SU-DHL-6 (cell line): ENCODE results near the gene RPLP1.

Source experiments
- H2AFZ ChIP-seq: fragments of 200-600 bp; sonication (generic); 2 replicates; pipeline ENCODE4 v1.6.1; 2014; ENCODE audit warnings: low read depth, mild to moderate bottlenecking, moderate library complexity, mixed read lengths, antibody characterized with exemption, low read length; ENCODE audit not compliant: severe bottlenecking
- H3F3A ChIP-seq: fragments of 200-600 bp; shearing (Covaris generic); 2 replicates; pipeline ENCODE4 v1.6.0; 2016; ENCODE audit warnings: antibody characterized with exemption, mild to moderate bottlenecking; ENCODE audit not compliant: insufficient read depth
- H3K27ac ChIP-seq: fragments of 200-600 bp; sonication (generic); 2 replicates; pipeline ENCODE4 v1.5.1; 2016; ENCODE audit warnings: low read depth, mild to moderate bottlenecking, low read length, moderate library complexity, mixed read lengths
- H3K27me3 ChIP-seq: fragments of 200-600 bp; sonication (generic), shearing (Covaris generic); 2 replicates; pipeline ENCODE4 v1.6.0; 2014; ENCODE audit warnings: mild to moderate bottlenecking, low read length
- H3K36me3 ChIP-seq: fragments of 200-600 bp; sonication (generic); 2 replicates; pipeline ENCODE4 v1.6.1; 2014; ENCODE audit warnings: mild to moderate bottlenecking, low read length, mixed read lengths
- H3K4me2 ChIP-seq: fragments of 300-600, 200-600 bp; shearing (Covaris generic), sonication (generic); 2 replicates; pipeline ENCODE4 v1.6.0; 2014; ENCODE audit warnings: low read length, low read depth, mild to moderate bottlenecking; ENCODE audit not compliant: poor library complexity, severe bottlenecking
- H3K4me3 ChIP-seq: fragments of 200-600 bp; sonication (generic); 2 replicates; pipeline ENCODE4 v1.5.1; 2014; ENCODE audit warnings: antibody characterized with exemption, low read length, mild to moderate bottlenecking, mixed read lengths; ENCODE audit not compliant: insufficient read depth, poor library complexity, severe bottlenecking
- H3K79me2 ChIP-seq: fragments of 200-600 bp; sonication (generic); 2 replicates; pipeline ENCODE4 v1.6.1; 2014; ENCODE audit warnings: mild to moderate bottlenecking, low read length, moderate library complexity; ENCODE audit not compliant: insufficient read depth
- H3K9ac ChIP-seq: fragments of 200-600 bp; sonication (generic); 2 replicates; pipeline ENCODE4 v1.7.0; 2014; ENCODE audit warnings: mild to moderate bottlenecking, low read length
- H3K9me2 ChIP-seq: fragments of 200-600 bp; sonication (generic); replicated peaks from 2 replicates; pipeline ENCODE4 v1.6.1; 2014; ENCODE audit warnings: low read length; ENCODE audit not compliant: insufficient read depth
- H3K9me3 ChIP-seq: fragments of 200-600 bp; sonication (generic); 2 replicates; pipeline ENCODE4 v1.6.1; 2014; ENCODE audit warnings: low read length, mixed read lengths; ENCODE audit not compliant: insufficient read depth
- H4K20me1 ChIP-seq: fragments of 200-600 bp; sonication (generic); 2 replicates; pipeline ENCODE4 v1.6.1; 2014; ENCODE audit warnings: low read depth, mild to moderate bottlenecking, antibody characterized with exemption, low read length, moderate library complexity, mixed read lengths
- EZH2phosphoT487 ChIP-seq: fragments of 200-600 bp; sonication (generic), shearing (Covaris generic); conservative IDR thresholded peaks from 2 replicates; pipeline ENCODE4 v1.6.1; 2018; ENCODE audit warnings: mild to moderate bottlenecking, antibody characterized with exemption, low read length, moderate library complexity, mixed read lengths
- TF ChIP-seq, protein P1 (sequence below): fragments of 200-600 bp; sonication (generic); IDR thresholded peaks from one replicate; pipeline ENCODE4 v1.5.1; 2017; ENCODE audit warnings: antibody characterized with exemption, mild to moderate bottlenecking, low read length, moderate library complexity; ENCODE audit not compliant: insufficient read depth, poor library complexity, severe bottlenecking

Gene RPLP1

DNA sequence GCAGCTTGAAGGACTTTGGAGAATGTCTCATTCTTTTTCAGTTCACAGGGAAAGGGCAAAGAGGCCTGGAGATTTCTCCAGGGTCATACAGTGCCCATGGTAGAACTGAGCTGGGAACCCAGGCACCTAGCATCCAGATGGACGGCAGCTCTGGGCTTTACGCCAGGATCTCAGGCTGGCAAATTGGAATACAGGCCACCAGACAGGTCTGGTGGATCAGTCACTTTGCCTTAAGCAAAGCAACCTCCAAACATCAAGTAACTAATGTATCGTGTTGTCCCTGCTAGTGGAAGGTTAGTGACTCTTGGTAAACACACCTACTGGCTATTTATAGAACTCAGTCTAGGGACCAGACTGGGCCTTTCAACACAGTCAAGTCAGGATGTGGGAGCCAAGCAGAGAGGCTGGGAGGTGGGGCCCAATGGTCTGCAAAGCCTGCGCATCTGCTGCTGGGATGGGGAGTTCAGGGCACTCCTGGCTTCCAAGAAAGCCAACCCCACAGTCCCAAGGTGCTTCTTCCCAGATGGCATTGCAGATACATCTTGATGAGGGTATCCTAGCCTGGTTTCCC lies 30.2 kb downstream of the RPLP1 start:
- TF ChIP-seq, protein P1, sequence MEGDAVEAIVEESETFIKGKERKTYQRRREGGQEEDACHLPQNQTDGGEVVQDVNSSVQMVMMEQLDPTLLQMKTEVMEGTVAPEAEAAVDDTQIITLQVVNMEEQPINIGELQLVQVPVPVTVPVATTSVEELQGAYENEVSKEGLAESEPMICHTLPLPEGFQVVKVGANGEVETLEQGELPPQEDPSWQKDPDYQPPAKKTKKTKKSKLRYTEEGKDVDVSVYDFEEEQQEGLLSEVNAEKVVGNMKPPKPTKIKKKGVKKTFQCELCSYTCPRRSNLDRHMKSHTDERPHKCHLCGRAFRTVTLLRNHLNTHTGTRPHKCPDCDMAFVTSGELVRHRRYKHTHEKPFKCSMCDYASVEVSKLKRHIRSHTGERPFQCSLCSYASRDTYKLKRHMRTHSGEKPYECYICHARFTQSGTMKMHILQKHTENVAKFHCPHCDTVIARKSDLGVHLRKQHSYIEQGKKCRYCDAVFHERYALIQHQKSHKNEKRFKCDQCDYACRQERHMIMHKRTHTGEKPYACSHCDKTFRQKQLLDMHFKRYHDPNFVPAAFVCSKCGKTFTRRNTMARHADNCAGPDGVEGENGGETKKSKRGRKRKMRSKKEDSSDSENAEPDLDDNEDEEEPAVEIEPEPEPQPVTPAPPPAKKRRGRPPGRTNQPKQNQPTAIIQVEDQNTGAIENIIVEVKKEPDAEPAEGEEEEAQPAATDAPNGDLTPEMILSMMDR, result no peak
- TF ChIP-seq EZH2phosphoT487, result no peak
- no peak overlapping the region for H3K4me3 ChIP-seq
- H3K9me3 ChIP-seq, result no peaks in the 10 kb centered on the region
- no peak overlapping the region for H3K9ac ChIP-seq
- no peak overlapping the region for H3K4me2 ChIP-seq
- no peaks in the 10 kb centered on the region for H3K79me2 ChIP-seq
- H3K27ac ChIP-seq, result no peak overlapping the region
- no peaks in the 10 kb centered on the region for H4K20me1 ChIP-seq
- no peaks in the 10 kb centered on the region for H3K9me2 ChIP-seq
- no peaks in the 10 kb centered on the region for H3K36me3 ChIP-seq
- H3K27me3 ChIP-seq, result no peaks in the 10 kb centered on the region
- H3F3A ChIP-seq, result no peaks in the 10 kb centered on the region
- H2AFZ ChIP-seq, result no peak overlapping the region

DNA sequence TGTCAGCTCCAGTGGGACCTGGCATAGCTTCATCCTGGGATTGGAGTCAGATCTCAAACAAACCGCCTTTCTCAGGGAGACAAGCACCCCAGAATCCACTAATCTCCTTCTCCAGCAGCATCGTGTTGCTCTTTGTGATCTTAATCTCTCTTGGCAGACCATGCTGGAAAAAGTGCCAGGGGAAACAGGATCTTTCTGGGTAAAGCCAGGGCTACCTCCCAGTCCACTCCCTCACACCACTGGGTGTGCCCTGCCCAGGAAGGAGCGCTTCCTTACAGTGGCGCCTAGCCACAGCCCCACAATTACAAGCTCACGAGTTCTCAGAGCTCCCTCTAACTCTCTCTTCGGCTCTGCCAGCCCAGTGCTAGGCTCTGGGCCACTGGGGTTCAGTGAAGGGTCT lies 32.2 kb downstream of the RPLP1 start:
- Histone ChIP-seq H3K36me3 (no peaks in the 10 kb centered on the region), H3K9ac (no peak overlapping the region), H3K4me2 (no peak overlapping the region), H2AFZ (no peak overlapping the region), H3K9me3 (no peaks in the 10 kb centered on the region), H3K27me3 (no peaks in the 10 kb centered on the region), H3F3A (no peaks in the 10 kb centered on the region), H4K20me1 (no peaks in the 10 kb centered on the region), H3K79me2 (no peaks in the 10 kb centered on the region), H3K27ac (no peak overlapping the region), H3K9me2 (no peaks in the 10 kb centered on the region), H3K4me3 (no peak overlapping the region)
- no peak for TF ChIP-seq EZH2phosphoT487
- TF ChIP-seq, protein P1, result no peak

DNA sequence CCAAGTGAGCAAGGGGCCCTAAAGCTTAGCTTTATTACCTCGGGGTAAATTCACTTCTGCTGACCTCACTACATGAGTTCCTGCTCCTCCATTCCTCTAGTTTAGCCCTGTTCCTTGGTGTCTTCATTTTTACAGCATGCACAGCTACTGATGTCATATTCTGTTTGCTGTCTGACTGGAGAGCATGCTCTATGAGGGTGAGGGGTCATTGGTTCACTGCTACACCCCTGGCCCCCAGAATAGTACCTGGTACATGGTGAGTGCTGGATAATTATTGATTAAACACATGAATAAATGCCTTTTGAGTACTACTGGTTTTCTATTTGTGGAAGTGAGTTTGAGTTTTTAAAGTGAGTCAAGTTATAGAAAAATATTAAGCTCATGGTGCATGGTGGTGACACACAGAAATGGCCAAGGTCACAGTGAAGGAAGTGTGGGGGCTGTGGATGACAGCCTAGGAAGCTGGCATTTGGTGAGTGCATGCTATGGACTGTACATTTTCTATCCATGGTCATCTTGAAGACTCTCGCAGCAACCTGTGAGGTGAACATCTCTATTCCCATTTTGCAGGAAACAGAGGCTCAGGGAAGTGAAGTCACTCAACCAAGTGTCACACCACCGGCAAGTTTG lies 34.0 kb downstream of the RPLP1 start:
- H3K4me2 ChIP-seq, result no peak overlapping the region
- H3K9me3 ChIP-seq, result no peaks in the 10 kb centered on the region
- no peak overlapping the region for H3K27ac ChIP-seq
- no peaks in the 10 kb centered on the region for H3K79me2 ChIP-seq
- no peak overlapping the region for H3K4me3 ChIP-seq
- no peak overlapping the region for H2AFZ ChIP-seq
- H3K9ac ChIP-seq, result no peak overlapping the region
- TF ChIP-seq, protein P1, result no peak
- no peak for TF ChIP-seq EZH2phosphoT487
- H3K27me3 ChIP-seq, result no peaks in the 10 kb centered on the region
- no peaks in the 10 kb centered on the region for H3F3A ChIP-seq
- no peaks in the 10 kb centered on the region for H3K36me3 ChIP-seq
- no peaks in the 10 kb centered on the region for H3K9me2 ChIP-seq
- H4K20me1 ChIP-seq, result no peaks in the 10 kb centered on the region
